ENCODE measurements around the gene ARID3B.

Gene ARID3B

DNA sequence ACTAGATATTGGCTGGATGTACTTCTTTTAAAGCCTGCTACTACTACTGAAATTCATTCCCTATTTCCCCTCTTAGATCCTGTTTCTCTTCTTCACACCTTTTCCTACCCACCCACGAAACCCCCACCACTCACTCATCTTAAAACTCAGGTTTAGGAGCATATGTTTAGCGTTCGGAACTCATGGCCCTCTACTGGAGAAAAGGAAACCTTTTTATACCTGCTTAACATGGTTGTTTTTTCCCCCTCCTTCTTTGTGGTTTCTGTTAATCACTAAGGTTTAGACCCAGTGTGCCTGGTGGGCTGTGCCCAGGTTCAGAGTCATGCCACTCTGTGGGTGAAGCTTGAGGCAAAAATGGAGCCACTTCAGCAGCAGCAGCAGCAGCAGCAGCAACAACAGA is 2.6 kb downstream of the ARID3B start:
- TF ChIP-seq, protein P1, sequence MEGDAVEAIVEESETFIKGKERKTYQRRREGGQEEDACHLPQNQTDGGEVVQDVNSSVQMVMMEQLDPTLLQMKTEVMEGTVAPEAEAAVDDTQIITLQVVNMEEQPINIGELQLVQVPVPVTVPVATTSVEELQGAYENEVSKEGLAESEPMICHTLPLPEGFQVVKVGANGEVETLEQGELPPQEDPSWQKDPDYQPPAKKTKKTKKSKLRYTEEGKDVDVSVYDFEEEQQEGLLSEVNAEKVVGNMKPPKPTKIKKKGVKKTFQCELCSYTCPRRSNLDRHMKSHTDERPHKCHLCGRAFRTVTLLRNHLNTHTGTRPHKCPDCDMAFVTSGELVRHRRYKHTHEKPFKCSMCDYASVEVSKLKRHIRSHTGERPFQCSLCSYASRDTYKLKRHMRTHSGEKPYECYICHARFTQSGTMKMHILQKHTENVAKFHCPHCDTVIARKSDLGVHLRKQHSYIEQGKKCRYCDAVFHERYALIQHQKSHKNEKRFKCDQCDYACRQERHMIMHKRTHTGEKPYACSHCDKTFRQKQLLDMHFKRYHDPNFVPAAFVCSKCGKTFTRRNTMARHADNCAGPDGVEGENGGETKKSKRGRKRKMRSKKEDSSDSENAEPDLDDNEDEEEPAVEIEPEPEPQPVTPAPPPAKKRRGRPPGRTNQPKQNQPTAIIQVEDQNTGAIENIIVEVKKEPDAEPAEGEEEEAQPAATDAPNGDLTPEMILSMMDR (IDR thresholded peaks at IDR 0.05; ENCODE audit: low read depth, low read length) = no peak
- DNase-seq (ENCODE audit: extremely low read depth, low read depth) = no peak

DNA sequence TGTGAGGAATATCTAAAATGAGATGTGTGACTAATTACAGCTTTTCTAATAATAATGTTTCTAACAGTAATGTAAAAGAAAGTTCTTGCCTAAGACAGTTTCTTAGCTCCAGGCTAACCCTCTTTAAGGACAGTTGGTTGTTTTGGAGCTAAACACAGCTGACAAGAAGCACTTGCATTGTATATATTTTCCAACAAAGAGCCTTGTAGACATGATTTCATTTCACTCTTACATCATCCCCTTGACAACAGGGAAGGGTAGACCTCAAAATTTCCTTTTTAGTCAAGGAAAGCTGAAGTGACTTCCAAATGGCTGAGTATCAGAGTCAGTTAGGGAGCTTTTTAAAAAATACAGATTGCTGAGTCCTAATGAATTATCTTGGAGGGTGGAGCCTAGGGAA is 4.1 kb downstream of the ARID3B start:
- DNase-seq (ENCODE audit: extremely low read depth, low read depth) = no peak
- TF ChIP-seq, protein P1 (IDR thresholded peaks at IDR 0.05; ENCODE audit: low read depth, low read length) = no peak

DNA sequence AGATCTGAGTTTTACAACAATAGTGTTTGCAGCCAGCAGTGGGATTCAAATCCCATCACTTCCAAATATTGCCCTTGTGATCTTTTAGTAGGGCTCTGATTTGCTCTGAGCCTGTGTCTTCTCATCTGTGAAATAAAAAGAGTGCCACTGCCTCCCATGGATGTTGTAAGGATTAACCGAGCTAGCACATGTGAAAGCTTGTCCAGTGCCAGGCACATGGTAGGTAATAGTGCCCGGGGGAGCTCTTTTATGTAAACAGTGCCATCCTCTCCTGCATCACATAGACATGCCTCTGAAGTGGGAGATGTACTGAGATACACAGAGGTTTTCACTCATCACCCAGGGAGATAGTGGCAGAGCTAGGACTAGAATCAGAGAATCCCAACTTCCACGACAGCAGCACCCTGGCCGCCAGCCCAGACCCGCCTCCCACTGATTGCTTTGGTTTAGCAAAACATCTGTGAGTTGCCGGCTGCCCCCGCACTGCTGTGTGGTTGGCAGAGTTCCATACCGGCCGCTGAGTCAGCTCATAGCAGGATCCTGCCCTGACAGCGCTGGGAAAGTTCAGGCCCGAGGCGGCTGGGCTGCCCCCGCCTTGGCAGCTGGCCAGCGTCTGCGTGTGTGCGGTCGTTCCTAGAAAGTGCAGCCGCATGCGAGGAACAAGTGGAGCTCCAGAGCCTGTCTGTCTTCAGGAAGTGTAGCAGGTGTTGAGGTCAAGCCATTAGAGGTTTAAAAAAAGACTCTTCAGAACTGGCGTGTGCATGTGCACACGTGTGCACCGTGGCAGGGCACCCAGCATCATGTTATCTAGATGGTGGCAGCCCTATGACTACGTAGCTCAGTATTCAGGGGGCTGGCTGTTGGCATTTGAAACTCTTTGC is 5.0 kb downstream of the ARID3B start:
- DNase-seq (ENCODE audit: extremely low read depth, low read depth) = peak; percentile 99
- TF ChIP-seq, protein P1 (IDR thresholded peaks at IDR 0.05; ENCODE audit: low read depth, low read length) = no peak

DNA sequence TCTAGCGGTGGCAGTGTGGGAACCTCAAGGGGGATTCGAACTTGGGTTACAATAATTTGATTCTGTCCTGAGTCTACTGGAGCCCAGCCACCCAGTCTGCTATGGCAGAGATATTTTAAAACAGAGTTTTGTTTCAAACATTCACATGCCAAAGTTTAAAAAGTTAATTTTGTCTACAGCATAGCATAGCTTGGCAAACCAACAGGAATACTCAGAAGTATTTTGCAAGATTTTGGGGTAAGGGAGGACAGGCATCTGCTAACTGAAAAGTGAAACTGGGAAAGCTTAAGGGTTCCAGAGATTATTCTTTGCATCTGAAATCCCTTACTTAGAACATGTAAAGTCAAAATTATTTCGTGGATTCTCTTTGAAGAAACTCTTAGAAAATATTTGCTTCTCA is 6.6 kb downstream of the ARID3B start:
- no peak for DNase-seq (ENCODE audit: extremely low read depth, low read depth)
- TF ChIP-seq, protein P1 (IDR thresholded peaks at IDR 0.05; ENCODE audit: low read depth, low read length) = no peak

DNA sequence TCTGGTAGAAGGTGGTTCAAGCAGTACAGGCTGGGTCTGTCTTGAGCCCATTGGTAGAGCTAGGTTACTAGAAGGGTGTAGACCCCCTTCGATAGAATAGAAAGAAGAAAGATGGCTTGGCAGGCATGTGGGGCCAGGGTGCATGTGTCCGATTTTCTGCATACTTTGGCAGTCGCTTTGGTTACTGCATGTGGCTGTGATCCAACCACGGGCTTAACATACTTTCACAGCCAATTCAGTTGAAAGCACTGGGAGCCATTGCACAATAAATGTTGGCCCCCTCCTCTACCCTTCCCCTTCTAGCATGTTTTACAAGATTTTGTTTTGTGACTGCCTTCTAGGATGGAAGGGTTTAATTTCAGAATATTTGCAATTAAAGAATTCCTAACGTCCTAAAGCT is 7.2 kb downstream of the ARID3B start:
- DNase-seq (ENCODE audit: extremely low read depth, low read depth) = no peak
- TF ChIP-seq, protein P1 (IDR thresholded peaks at IDR 0.05; ENCODE audit: low read depth, low read length) = no peak

DNA sequence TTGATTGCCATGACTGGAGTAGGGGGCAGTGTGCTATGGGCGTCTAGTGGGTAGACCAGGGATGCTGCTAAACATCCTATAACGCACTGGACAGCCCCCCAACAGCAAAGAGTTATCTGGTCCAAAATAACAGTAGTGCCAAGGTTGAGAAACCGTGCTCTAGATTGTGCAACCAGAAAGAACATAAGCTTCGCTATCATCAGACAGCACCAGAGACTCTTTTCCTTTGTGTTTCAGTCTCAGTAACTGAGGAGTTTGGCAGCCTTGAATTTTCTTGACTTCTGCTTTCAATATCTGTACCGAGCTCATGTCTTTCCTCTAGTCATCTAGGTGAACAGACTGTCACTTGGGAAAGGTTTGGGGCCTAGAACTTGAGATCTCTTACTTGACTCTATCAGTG is 8.8 kb downstream of the ARID3B start:
- no peak for DNase-seq (ENCODE audit: extremely low read depth, low read depth)
- TF ChIP-seq, protein P1 (IDR thresholded peaks at IDR 0.05; ENCODE audit: low read depth, low read length) = no peak

DNA sequence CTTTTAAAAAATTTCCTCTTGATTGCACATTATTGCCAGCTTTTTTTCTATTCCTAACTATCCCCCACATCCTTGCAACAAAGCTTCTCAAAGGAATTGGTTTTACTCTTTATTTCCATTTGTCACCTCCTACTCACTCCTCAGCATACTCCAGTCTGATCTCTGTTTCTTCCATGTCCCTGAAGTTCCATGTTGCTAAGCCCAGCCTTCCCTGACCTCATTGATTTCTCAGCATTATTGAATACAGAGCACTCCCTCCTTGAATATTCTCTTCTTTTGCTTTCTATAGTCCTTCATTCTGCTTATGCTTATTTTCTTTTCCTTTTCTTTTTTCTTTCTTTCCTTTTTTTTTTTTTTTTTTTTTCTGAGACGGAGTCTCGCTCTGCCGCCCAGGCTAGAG is 10.7 kb downstream of the ARID3B start:
- TF ChIP-seq, protein P1 (IDR thresholded peaks at IDR 0.05; ENCODE audit: low read depth, low read length) = no peak
- DNase-seq (ENCODE audit: extremely low read depth, low read depth) = no peak
